IPS-20b (cell line): ENCODE data around the gene TMEM259.

ENCODE experiments used
- H3K27ac ChIP-seq: one replicate; pipeline ENCODE4 v1.5.1; 2013; ENCODE audit warnings: low read length
- H3K27me3 ChIP-seq: 2 replicates; pipeline ENCODE4 v1.6.1; 2013; ENCODE audit warnings: mild to moderate bottlenecking, low read length, inconsistent platforms; ENCODE audit not compliant: insufficient read depth
- H3K36me3 ChIP-seq: 2 replicates; pipeline ENCODE4 v1.6.1; 2013; ENCODE audit warnings: low read depth, mild to moderate bottlenecking, inconsistent platforms, low read length, moderate library complexity; ENCODE audit not compliant: insufficient read depth
- H3K4me1 ChIP-seq: 2 replicates; pipeline ENCODE4 v1.6.1; 2013; ENCODE audit warnings: mild to moderate bottlenecking, control low read depth, inconsistent platforms, low read length, moderate library complexity; ENCODE audit not compliant: insufficient read depth
- H3K4me3 ChIP-seq: 2 replicates; pipeline ENCODE4 v1.5.1; 2013; ENCODE audit warnings: mild to moderate bottlenecking, low read length, inconsistent platforms
- H3K9ac ChIP-seq: 2 replicates; pipeline ENCODE4 v1.6.1; 2013; ENCODE audit warnings: low read depth, mild to moderate bottlenecking, inconsistent platforms, low read length, moderate library complexity
- H3K9me3 ChIP-seq: 2 replicates; pipeline ENCODE4 v1.6.1; 2013; ENCODE audit warnings: mild to moderate bottlenecking, low read depth, low read length, inconsistent platforms; ENCODE audit not compliant: insufficient read depth

Gene TMEM259

DNA sequence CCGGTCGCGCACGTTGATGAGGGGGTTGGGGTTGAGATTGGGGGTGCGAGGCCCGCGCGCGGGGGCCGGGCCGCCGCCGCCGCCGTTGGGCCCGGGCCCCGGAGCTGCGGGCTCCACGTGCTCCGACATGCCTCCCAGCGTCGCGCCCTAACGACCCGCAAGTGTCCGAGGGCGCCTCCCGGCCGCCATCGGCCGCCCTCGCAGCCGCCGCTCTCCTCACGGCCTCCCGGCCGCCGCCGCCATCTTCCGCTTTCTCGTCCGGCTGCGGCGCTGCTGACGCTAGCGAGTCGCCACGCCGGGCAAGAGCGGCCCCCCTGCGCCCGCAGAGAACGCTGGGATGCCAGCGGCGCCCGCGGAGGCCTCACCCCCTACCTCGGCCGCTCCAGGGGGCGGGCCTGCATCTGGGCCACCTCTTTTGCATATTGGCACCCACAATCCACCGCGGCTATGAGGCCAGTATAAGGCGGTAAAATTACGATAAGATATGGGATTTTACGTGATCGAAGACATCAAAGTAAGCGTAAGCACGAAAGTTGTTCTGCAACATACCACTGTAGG lies at the start of gene TMEM259:
Gene TMEM259, minus strand, starts transcription at position 256 of the 558 bp plus-strand sequence. Its CDS starts 127 bp downstream, at position 129.
- Histone ChIP-seq H3K9me3 (no peaks in the 10 kb centered on the region), H3K27me3 (no peaks in the 10 kb centered on the region), H3K36me3 (0 out of 2 replicates have a peak, but pooled peaks cover 7% of the 10 kb centered on the region), H3K27ac (peak within 1 kb of the TSS; percentile 99), H3K4me3 (peak within 1 kb of the TSS; percentile 94), H3K4me1 (peaks cover 9% of the 10 kb centered on the region), H3K9ac (peak within 1 kb of the TSS; percentile 70)

- Histone ChIP-seq H3K9ac (no peak overlapping the region; the same call in 1 of the 2 replicates), H3K4me3 (peak overlapping the region; percentile 62), H3K27ac (no peak overlapping the region), H3K9me3 (no peaks in the 10 kb centered on the region), H3K36me3 (peaks cover 2% of the 10 kb centered on the region), H3K4me1 (no peaks in the 10 kb centered on the region), H3K27me3 (peaks cover 64% of the 10 kb centered on the region)
Observed at GRCh38 chr19:1070576-1070930, 49.6 kb upstream of the TMEM259 start.

GRCh38 chr19:1069009-1069779 lies 48.3 kb upstream of the TMEM259 start:
- Histone ChIP-seq H3K9ac (no peak overlapping the region), H3K4me3 (no peak overlapping the region), H3K27me3 (peaks cover 71% of the 10 kb centered on the region), H3K4me1 (peaks cover 4% of the 10 kb centered on the region; the same call in 1 of the 2 replicates), H3K36me3 (no peaks in the 10 kb centered on the region), H3K9me3 (no peaks in the 10 kb centered on the region), H3K27ac (no peak overlapping the region)

- Histone ChIP-seq H3K4me1 (peaks cover 4% of the 10 kb centered on the region; the same call in 1 of the 2 replicates), H3K9me3 (no peaks in the 10 kb centered on the region), H3K36me3 (no peaks in the 10 kb centered on the region), H3K27me3 (peaks cover 71% of the 10 kb centered on the region), H3K9ac (no peak overlapping the region), H3K27ac (no peak overlapping the region), H3K4me3 (no peak overlapping the region)
Observed at GRCh38 chr19:1068009-1069001, 47.4 kb upstream of the TMEM259 start.

DNA sequence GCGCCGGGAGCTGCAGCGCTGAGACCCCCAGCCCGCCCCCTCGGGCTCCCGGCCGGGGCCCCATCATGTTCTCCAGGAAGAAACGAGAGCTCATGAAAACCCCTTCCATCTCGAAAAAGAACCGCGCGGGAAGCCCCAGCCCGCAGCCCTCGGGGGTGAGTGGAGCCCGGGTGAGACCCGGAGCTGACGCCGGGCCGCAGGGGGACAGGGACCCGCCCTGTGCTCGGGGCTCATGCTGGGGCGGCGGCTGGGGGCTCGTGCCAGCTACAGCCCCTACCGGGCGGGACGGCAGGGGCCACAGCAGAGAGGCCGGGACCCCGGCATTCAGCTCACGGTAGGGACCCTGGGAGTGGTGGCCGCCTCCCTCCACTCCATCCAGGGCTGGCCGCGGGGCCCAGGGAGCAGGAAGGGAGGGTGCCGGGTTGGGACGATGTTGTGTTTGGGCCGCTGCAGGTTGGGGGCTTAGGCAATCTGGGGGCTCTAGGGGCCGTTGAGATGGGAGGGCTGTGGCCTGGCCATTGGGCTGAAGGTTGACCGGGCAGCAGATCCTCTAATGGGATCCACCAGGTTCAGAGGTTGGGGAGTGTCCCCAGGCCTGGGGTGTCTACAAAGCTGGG lies 46.5 kb upstream of the TMEM259 start:
- Histone ChIP-seq H3K9ac (no peak overlapping the region), H3K4me3 (peak overlapping the region; percentile 56; the same call in 1 of the 2 replicates), H3K27ac (no peak overlapping the region), H3K9me3 (no peaks in the 10 kb centered on the region), H3K27me3 (peaks cover 70% of the 10 kb centered on the region), H3K4me1 (peaks cover 4% of the 10 kb centered on the region; the same call in 1 of the 2 replicates), H3K36me3 (no peaks in the 10 kb centered on the region)

- Histone ChIP-seq H3K9ac (no peak within 1 kb of the TSS), H3K36me3 (no peaks in the 10 kb centered on the region), H3K4me1 (peaks cover 4% of the 10 kb centered on the region; the same call in 1 of the 2 replicates), H3K27me3 (peaks cover 64% of the 10 kb centered on the region), H3K9me3 (no peaks in the 10 kb centered on the region), H3K27ac (no peak within 1 kb of the TSS), H3K4me3 (peak within 1 kb of the TSS; percentile 56)
Observed at GRCh38 chr19:1066748-1067340, 45.9 kb upstream of the TMEM259 start, which contains the start of gene ARHGAP45. Gene ARHGAP45, plus strand, starts transcription at chr19:1067167. Its CDS starts 239 bp downstream, at chr19:1067406.

DNA sequence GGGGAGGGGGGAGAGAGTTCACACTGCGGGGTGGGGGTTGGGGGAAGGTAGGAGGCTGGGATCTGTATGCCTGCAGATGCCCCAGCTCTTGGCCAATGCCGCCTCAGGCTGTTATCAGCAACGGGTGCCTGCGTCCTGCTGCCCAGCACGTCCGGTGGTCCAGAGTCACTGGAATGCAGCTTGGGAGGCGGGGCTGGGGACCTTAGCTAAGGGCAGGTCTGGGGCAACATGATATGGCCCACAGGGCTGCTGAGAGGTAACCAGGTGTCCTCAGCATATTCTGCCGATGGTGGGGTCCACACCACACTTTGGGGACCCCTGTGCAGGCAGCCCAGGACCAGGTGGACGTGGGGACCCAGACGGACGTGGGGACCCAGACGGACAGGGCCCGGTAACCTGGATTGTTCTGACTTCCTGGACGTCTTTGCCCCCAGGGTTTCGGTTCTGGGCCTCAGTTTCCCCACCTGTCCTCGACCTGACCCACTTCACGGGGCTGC lies 45.4 kb upstream of the TMEM259 start:
- Histone ChIP-seq H3K27me3 (peaks cover 60% of the 10 kb centered on the region), H3K9ac (no peak overlapping the region), H3K36me3 (no peaks in the 10 kb centered on the region), H3K4me3 (peak overlapping the region; percentile 56; the same call in 1 of the 2 replicates), H3K27ac (no peak overlapping the region), H3K4me1 (peaks cover 4% of the 10 kb centered on the region; the same call in 1 of the 2 replicates), H3K9me3 (no peaks in the 10 kb centered on the region)

DNA sequence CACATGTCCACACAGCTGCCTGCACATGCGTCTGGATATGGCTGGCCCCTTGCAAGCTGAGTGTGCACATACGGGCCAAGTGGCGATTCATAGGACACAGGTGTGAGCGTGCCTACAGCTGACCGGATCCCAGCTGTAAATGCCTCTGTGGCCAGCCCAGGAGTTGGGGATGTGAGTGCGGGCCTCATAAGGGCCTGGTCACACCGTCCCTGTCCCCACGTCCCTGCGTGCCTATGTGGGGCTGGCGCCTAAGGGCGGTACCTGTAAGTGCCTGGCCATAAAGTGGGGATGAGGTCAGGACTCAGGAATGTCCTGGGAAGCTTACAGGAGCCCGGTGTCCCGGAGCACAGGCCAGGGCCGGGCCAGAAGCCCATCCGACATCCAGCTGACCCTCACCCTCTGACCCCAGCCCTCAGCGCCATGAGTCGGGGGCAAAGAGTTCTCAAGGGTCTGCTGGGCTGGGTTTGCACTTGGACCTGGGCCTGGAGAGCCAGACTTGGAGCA lies 44.7 kb upstream of the TMEM259 start:
- Histone ChIP-seq H3K27me3 (peaks cover 55% of the 10 kb centered on the region), H3K9ac (no peak overlapping the region), H3K27ac (no peak overlapping the region), H3K4me3 (peak overlapping the region; percentile 62; the same call in 1 of the 2 replicates), H3K9me3 (no peaks in the 10 kb centered on the region), H3K36me3 (no peaks in the 10 kb centered on the region), H3K4me1 (peaks cover 4% of the 10 kb centered on the region; the same call in 1 of the 2 replicates)

GRCh38 chr19:1064661-1065605 lies 44.0 kb upstream of the TMEM259 start:
- Histone ChIP-seq H3K27me3 (peaks cover 49% of the 10 kb centered on the region), H3K9ac (peak overlapping the region; percentile 30; the same call in 1 of the 2 replicates), H3K4me1 (peaks cover 4% of the 10 kb centered on the region; the same call in 1 of the 2 replicates), H3K27ac (no peak overlapping the region), H3K4me3 (peak overlapping the region; percentile 62; the same call in 1 of the 2 replicates), H3K9me3 (no peaks in the 10 kb centered on the region), H3K36me3 (no peaks in the 10 kb centered on the region)
